ENCODE results near the gene KIAA0753.

Gene KIAA0753

GRCh38 chr17:6648181-6648580, 7.7 kb upstream of the KIAA0753 start:
- Histone ChIP-seq H3K4me1 (peaks cover 30% of the 10 kb centered on the region), H3K36me3 (peaks cover 50% of the 10 kb centered on the region), H3K4me2 (no peak overlapping the region)

DNA sequence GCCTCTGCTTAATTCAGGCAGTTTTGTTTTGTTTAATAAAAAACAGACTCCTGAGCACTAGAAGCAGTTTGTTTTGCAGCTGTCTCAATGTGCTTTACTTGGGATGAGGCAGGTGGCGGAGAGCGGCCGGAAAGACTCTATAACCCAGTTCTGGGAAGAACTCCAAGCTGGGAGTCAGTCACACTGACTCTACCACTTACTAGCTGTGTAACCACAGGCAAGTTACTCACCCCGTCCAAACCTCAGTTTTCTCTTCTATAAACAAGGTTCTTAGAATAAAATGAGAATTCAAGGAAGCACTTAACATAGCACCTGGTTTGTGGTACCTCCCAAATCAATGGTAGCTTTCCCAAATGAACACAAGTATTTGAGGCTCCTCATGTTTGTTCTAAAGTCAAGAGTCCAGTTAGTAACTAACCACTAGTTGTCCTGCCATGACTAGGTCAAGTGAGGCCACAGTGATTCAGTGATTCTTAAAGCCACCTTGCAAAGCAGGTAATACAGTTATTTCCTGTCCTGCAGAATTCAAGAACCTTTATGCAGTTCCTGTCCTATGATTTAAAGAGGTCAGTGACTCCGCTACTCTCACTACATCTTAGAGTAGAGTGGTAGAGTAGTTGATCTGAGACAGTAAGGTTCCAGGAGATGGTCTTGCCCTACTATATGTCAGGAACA, 3.1 kb upstream of the KIAA0753 start:
- Histone ChIP-seq H3K4me2 (no peak overlapping the region), H3K27ac (no peak overlapping the region), H3K9me3 (no peaks in the 10 kb centered on the region), H3K4me3 (no peak overlapping the region), H4K20me1 (peaks cover 48% of the 10 kb centered on the region), H3K27me3 (no peaks in the 10 kb centered on the region), H3K9ac (no peak overlapping the region), H3K4me1 (peaks cover 25% of the 10 kb centered on the region), H3K36me3 (peaks cover 51% of the 10 kb centered on the region)
- TF ChIP-seq Cebpa-rat (IDR thresholded peaks at IDR 0.05) = no peak

More at GRCh38 chr17:6648181-6648580, 7.7 kb upstream of the KIAA0753 start:
- no peak overlapping the region for H3K4me3 ChIP-seq
- peaks cover 10% of the 10 kb centered on the region for H3K27me3 ChIP-seq
- H3K9me3 ChIP-seq = no peaks in the 10 kb centered on the region
- TF ChIP-seq Cebpa-rat (IDR thresholded peaks at IDR 0.05) = no peak
- H3K27ac ChIP-seq = no peak overlapping the region
- H3K9ac ChIP-seq = no peak overlapping the region
- H4K20me1 ChIP-seq = peaks cover 55% of the 10 kb centered on the region

DNA sequence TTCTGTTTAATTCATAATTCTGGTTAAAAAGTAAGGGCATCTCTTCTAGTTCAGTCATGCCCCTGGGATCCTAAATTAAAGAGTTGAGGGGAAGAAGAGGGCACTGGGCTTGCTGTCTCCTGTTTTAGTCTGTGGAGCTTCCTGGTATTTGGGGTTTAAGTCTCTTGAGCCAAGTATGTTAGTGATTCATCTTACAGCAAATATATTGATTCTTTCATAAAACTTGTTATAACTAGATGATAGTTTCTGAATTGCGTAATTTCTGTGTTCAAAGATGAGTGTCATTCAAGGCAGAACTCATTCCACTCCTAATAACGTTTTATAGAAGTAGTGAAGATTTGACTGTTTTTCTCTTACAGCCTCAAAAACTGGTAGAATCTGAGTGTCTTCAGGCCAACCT, 2.1 kb upstream of the KIAA0753 start:
- Histone ChIP-seq H3K9me3 (no peaks in the 10 kb centered on the region), H3K4me1 (peaks cover 35% of the 10 kb centered on the region), H3K27me3 (no peaks in the 10 kb centered on the region), H3K27ac (no peak overlapping the region), H3K4me2 (peak overlapping the region; percentile 96; the same call in 1 of the 2 replicates), H3K36me3 (peaks cover 44% of the 10 kb centered on the region), H3K9ac (no peak overlapping the region), H3K4me3 (no peak overlapping the region), H4K20me1 (peaks cover 47% of the 10 kb centered on the region)
- peak; percentile 44; the same call in 1 of the 2 replicates for TF ChIP-seq Cebpa-rat (IDR thresholded peaks at IDR 0.05)

- peak overlapping the region; percentile 87 for H3K9ac ChIP-seq
- peaks cover 36% of the 10 kb centered on the region for H3K4me1 ChIP-seq
- H3K27ac ChIP-seq = peak overlapping the region; percentile 89
- H3K4me2 ChIP-seq = peak overlapping the region; percentile 96
- H3K27me3 ChIP-seq = no peaks in the 10 kb centered on the region
- H4K20me1 ChIP-seq = peaks cover 47% of the 10 kb centered on the region
- no peaks in the 10 kb centered on the region for H3K9me3 ChIP-seq
- H3K4me3 ChIP-seq = peak overlapping the region; percentile 97
- no peak for TF ChIP-seq Cebpa-rat (IDR thresholded peaks at IDR 0.05)
- H3K36me3 ChIP-seq = peaks cover 32% of the 10 kb centered on the region
These were observed 844 bp upstream of the KIAA0753 start for GRCh38 chr17:6641247-6641863.

DNA sequence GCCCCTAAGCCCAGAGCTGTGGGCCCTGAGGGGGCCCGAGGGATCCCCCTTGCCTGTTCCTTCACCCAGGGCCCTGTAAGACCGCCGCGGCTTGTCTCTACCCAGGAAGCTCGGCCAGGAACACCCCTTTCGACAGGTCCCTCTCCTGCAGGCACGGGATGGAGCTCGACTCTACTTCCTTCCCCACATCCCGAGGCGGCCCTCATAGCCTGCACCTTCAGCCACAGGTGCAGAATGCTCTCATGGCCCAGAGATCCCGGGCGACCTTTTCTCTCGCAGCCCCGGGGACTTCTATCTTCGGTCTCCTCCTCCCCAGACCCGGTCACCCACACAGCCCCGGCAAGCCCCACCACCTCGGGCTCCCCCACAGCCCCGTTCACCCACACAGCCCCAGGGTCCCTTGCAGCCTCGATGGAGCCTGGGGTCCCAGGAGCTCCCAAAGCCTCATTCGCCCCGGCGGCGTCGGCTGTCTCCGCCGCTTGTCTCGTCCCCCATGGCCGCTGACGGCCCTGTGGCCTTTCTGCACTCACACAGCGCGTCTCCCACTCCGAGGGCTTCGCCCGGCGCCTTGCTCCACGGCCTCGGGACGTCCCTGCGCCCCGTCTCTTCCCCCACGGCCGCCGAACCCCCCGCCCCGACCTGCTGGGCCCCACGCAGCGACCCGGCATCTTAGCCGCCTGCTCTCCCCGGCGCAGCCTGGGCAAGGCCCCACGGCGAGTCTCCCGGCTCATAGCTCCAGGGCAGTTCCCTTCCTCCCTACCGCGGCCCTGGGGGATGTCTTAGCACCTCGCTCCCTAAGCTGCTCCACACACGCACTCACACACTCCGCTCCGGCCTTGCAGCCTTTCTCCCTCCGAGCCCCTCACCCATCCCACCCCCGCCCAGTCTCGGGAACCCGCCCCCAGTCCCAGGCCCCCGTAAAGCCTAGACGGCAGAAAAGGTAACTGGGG, 650 bp downstream of the KIAA0753 start:
- Histone ChIP-seq H3K4me3 (peak overlapping the region; percentile 97), H3K9ac (peak overlapping the region; percentile 87), H3K9me3 (no peaks in the 10 kb centered on the region), H3K4me1 (peaks cover 36% of the 10 kb centered on the region), H3K4me2 (peak overlapping the region; percentile 96), H3K36me3 (peaks cover 27% of the 10 kb centered on the region), H3K27ac (peak overlapping the region; percentile 89), H3K27me3 (no peaks in the 10 kb centered on the region), H4K20me1 (peaks cover 51% of the 10 kb centered on the region)
- TF ChIP-seq Cebpa-rat (IDR thresholded peaks at IDR 0.05) = no peak

DNA sequence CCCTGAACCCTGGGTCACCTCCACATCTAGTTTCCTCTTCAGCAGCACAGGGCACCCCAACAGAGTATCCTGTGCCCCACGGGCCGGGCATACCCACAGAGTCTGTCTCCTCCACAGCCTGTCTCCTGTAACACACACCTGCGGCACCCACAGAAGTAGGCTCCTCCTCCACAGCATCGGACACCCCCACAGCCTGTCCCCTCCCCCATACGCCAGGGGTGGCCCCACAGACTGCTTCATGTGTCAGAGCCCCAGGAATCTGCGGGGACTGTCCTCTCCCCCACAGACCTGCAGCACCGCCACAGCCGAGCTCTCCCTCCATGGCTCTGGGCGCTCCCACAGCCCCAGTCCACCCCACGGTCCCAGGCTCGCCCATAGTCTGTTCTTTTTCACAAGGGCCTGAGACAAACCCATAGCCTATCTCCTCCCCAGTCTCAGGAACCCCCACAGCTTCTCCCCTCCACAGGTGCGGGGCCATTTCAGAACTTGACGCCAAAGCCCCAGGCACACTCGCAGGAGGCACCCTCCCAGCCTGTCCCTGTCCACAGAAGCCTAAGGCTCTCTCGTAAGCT, 1.4 kb downstream of the KIAA0753 start:
- Histone ChIP-seq H3K9ac (peak overlapping the region; percentile 87), H3K27ac (peak overlapping the region; percentile 89), H3K4me2 (peak overlapping the region; percentile 96), H3K9me3 (no peaks in the 10 kb centered on the region), H3K27me3 (no peaks in the 10 kb centered on the region), H4K20me1 (peaks cover 51% of the 10 kb centered on the region), H3K4me1 (peaks cover 36% of the 10 kb centered on the region), H3K36me3 (peaks cover 27% of the 10 kb centered on the region), H3K4me3 (peak overlapping the region; percentile 97)
- no peak for TF ChIP-seq Cebpa-rat (IDR thresholded peaks at IDR 0.05)

DNA sequence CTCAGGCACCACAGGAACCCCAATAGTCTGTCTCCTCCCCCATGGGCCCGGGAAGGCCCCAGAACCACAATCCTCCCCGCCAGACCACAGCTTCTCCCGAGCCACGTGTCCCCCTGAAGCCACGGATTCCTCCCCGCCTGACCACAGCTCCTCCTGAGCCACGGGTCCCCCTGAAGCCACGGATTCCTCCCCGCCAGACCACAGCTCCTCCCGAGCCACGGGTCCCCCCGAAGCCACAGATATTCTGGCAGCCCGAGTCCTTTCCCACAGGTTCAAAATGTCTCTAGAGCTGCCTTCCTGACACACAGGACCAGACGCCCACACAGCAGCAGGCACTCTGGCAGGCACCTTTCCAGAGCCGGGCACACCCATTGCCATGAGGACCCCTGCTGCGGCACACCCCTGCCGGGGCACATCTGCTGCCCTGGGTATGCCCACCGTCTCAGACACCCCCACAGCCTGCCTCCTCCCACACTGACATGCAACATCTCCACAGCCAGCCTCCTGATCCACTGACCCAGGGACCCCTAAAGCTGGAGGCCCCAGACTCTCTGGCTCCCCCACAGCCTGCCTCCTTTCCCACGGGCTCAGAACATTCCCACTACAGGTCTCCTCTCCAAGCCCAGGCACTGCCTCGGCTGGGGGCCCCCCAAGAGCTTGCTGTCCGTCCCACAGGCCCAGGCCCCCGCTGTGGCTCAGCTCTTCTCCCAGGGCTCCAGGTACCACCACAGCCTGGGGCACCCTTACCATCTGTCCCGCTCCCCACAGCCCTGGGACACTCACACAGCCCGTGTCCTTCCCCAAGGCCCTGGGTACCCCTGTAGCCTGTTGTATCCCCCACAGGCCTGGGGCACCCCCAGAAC, 2.2 kb downstream of the KIAA0753 start:
- peak overlapping the region; percentile 96 for H3K4me2 ChIP-seq
- H3K9ac ChIP-seq = peak overlapping the region; percentile 87
- TF ChIP-seq Cebpa-rat (IDR thresholded peaks at IDR 0.05) = no peak
- no peaks in the 10 kb centered on the region for H3K27me3 ChIP-seq
- no peaks in the 10 kb centered on the region for H3K9me3 ChIP-seq
- peaks cover 28% of the 10 kb centered on the region for H3K36me3 ChIP-seq
- peaks cover 36% of the 10 kb centered on the region for H3K4me1 ChIP-seq
- H3K4me3 ChIP-seq = peak overlapping the region; percentile 97; the same call in 1 of the 2 replicates
- H3K27ac ChIP-seq = no peak overlapping the region
- H4K20me1 ChIP-seq = peaks cover 45% of the 10 kb centered on the region

DNA sequence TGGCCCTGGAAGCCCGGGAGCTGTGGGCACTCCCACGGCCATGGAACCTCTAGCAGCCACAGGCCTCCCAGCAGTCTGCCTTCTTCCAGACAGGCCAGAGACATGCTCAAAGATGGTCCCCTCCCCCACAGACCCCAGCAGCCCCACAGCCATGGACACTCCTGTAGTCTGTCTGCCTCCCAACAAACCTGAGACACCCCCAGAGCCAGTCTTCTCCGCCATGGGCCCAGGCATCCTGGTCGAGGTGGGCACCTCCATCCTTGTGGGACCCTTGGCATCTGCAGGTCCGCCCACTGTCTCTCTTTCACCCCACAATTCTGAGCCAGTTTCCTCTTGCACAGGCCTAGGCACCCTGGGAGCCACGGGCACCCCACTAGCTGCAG, 3.1 kb downstream of the KIAA0753 start:
- no peak overlapping the region for H3K4me2 ChIP-seq
- peaks cover 43% of the 10 kb centered on the region for H4K20me1 ChIP-seq
- H3K9ac ChIP-seq = no peak overlapping the region
- peaks cover 33% of the 10 kb centered on the region for H3K4me1 ChIP-seq
- TF ChIP-seq Cebpa-rat (IDR thresholded peaks at IDR 0.05) = no peak
- no peaks in the 10 kb centered on the region for H3K9me3 ChIP-seq
- H3K27me3 ChIP-seq = no peaks in the 10 kb centered on the region
- H3K27ac ChIP-seq = no peak overlapping the region
- no peak overlapping the region for H3K4me3 ChIP-seq
- H3K36me3 ChIP-seq = peaks cover 33% of the 10 kb centered on the region
